ENCODE data around the gene ABCG8. TPM values are rescaled to one million over a fixed set of nuclear protein-coding genes. Genes with fewer than 3 reads are reported as not detected.

Gene ABCG8
- total RNA-seq, 4 donors from 2014 or later: 0.07 TPM; not detected in 3

DNA sequence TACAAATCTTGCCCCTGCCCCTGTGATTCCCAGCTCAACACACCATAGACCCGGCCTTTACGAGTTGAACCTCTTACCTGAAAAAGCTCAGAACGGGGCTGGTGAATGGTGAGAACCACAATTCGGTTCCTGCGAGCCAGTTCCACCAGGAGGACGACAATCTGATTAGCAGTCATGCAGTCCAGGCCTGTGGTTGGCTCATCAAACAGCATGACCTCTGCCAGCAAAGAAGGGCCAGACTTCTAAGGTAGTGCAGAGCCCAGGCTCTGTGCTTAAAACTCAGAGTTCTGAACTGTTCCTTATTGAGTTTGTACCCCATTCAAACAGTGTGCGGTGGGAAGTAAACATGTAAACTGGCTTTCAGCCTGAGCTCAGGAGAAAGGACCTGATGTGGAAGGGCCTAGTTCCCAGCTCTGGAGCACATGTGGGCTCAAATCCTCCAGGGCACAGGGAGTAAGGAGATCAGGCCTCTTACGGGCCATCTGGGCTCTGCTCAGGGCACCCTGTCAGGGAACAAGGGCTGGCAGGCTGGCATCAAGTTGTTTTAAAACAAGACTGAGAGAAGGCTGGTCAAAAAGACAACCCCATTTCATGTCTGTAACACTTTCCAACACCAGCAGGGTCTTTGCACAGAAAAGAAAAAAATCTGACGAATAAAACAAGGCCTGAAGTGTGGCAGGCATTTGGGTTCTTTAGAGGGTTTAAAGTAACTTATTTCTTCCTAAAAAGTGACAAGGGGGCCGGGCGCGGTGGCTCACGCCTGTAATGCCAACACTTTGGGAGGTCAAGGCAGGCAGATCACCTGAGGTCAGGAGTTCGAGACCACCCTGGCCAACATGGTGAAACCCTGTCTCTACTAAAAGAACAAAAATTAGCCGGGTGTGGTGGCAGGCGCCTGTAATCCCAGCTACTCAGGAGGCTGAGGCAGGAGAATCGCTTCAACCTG is 12.2 kb upstream of the ABCG8 start:
- intact Hi-C loops (cut with DNase I; ENCODE audit: low total_unique reads) (no loop called here), in situ Hi-C loops (cut with MboI; ENCODE audit: low sequenced_read_pairs in 4 of 4) (no loop called here)
- Histone ChIP-seq H3K27ac (no peak overlapping the region), H3K27me3 (peaks cover 2 to 4% (median 2%) of the 10 kb centered on the region in 3 donors), H3K4me3 (no peak overlapping the region), H3K4me1 (no peaks in the 10 kb centered on the region), H3K9me3 (no peaks in the 10 kb centered on the region), H3K36me3 (no peaks in the 10 kb centered on the region)
- no peak for DNase-seq
- TF ChIP-seq POLR2A (IDR thresholded peaks at IDR 0.05): no peak
- TF ChIP-seq, protein P1, sequence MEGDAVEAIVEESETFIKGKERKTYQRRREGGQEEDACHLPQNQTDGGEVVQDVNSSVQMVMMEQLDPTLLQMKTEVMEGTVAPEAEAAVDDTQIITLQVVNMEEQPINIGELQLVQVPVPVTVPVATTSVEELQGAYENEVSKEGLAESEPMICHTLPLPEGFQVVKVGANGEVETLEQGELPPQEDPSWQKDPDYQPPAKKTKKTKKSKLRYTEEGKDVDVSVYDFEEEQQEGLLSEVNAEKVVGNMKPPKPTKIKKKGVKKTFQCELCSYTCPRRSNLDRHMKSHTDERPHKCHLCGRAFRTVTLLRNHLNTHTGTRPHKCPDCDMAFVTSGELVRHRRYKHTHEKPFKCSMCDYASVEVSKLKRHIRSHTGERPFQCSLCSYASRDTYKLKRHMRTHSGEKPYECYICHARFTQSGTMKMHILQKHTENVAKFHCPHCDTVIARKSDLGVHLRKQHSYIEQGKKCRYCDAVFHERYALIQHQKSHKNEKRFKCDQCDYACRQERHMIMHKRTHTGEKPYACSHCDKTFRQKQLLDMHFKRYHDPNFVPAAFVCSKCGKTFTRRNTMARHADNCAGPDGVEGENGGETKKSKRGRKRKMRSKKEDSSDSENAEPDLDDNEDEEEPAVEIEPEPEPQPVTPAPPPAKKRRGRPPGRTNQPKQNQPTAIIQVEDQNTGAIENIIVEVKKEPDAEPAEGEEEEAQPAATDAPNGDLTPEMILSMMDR (IDR thresholded peaks at IDR 0.05 in 4 of 5, conservative IDR thresholded peaks at IDR 0.05 in 1 of 5): no peak
- no peak for ATAC-seq

DNA sequence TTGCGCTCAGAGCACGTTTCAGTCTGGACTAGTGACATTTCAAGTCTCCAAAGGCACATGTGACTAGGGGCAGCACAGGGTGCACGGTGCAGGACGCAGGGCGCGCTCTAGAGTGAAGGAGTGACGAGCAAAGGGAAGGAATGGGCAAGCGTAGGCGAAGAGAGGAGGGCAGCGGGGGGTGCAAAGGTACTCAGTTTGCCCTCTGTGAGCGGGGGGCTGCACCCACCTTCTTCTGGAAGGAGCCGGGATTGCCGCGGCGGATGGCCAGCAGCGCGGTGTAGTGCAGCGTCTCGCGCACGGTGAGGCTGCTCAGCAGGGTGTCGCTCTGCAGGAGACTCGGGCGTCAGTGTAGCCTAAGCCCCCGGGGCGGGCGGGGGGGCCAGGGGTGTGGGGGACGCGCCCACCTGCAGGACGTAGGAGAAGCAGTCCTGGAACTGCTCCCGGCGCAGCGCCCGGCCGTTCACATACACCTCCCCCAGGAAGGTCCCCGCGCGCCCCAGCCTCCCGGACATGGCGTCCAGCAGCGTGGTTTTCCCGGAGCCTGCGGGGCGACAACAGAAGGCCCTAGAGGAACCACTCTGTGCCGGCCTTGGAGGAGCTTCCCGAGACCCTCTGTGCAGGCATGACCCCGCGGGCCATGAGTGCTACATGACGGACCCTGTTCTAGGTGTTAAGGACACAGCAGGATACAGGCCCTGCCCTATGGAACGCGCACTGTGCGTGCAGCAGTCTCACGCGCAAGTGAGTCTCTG is 7.1 kb upstream of the ABCG8 start:
- DNase-seq (no peak), ATAC-seq (no peak)
- in situ Hi-C loops (cut with MboI; ENCODE audit: low sequenced_read_pairs in 4 of 4): no loop called here
- peak overlapping the region in 2 of 4 donors; percentile 15 to 16 for H3K4me3 ChIP-seq
- no peaks in the 10 kb centered on the region for H3K9me3 ChIP-seq
- intact Hi-C loops (cut with DNase I; ENCODE audit: low total_unique reads): no loop called here
- no peak overlapping the region for H3K27ac ChIP-seq
- peaks cover 2 to 9% (median 7%) of the 10 kb centered on the region in 3 donors for H3K27me3 ChIP-seq
- TF ChIP-seq POLR2A (IDR thresholded peaks at IDR 0.05): no peak
- TF ChIP-seq, protein P1 (IDR thresholded peaks at IDR 0.05 in 4 of 5, conservative IDR thresholded peaks at IDR 0.05 in 1 of 5): no peak
- no peaks in the 10 kb centered on the region for H3K4me1 ChIP-seq
- H3K36me3 ChIP-seq: no peaks in the 10 kb centered on the region

DNA sequence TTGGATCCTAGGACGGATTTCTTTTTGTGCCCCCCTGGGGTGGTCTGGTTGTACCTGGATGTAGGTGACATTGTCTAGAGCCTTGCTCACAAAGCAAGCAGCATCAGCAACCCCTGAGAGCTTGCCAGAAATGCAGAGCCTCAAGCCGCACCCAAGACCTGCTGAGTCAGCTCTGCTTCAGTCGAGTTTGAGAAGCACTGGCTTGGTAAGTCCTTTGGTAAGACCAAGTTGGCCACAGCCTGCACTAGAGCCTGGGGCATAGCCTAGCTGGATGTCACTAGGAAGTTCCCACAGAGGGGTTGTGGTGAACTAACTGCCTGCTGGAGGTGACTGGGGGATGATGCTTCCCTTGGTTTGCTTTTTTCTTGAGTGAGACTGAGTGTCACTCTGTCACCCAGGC is 6.3 kb upstream of the ABCG8 start:
- Histone ChIP-seq H3K4me1 (no peaks in the 10 kb centered on the region), H3K36me3 (no peaks in the 10 kb centered on the region), H3K27ac (no peak overlapping the region), H3K27me3 (peaks cover 2 to 9% (median 7%) of the 10 kb centered on the region in 3 donors), H3K9me3 (no peaks in the 10 kb centered on the region), H3K4me3 (no peak overlapping the region)
- no peak for TF ChIP-seq POLR2A (IDR thresholded peaks at IDR 0.05)
- TF ChIP-seq, protein P1 (IDR thresholded peaks at IDR 0.05 in 4 of 5, conservative IDR thresholded peaks at IDR 0.05 in 1 of 5): no peak
- intact Hi-C loops (cut with DNase I; ENCODE audit: low total_unique reads) (no loop called here), in situ Hi-C loops (cut with MboI; ENCODE audit: low sequenced_read_pairs in 4 of 4) (no loop called here)
- ATAC-seq (no peak), DNase-seq (no peak)

DNA sequence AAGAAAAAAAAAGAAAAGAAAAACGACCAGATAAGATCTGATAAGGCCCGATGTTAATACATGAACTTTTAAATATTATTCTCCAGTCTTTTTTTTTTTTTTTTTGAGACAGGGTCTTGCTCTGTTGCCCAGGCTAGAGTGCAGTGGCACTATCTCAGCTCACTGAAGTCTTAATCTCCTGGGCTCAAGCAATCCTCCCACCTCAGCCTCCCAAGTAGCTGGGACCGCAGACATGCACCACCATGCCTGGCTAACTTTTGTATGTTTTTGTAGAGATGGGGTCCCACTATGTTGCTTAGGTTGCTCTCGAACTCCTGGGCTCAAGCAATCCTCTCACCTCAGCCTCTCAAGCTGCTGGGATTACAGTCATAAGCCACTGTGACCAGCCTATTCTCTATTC is 1.7 kb upstream of the ABCG8 start:
- Histone ChIP-seq H3K27ac (no peak overlapping the region), H3K9me3 (no peaks in the 10 kb centered on the region), H3K27me3 (peaks cover under 1 to 2% (median 1%) of the 10 kb centered on the region in 3 donors), H3K4me1 (no peaks in the 10 kb centered on the region), H3K36me3 (no peaks in the 10 kb centered on the region), H3K4me3 (no peak overlapping the region)
- intact Hi-C loops (cut with DNase I; ENCODE audit: low total_unique reads): no loop called here
- TF ChIP-seq, protein P1 (IDR thresholded peaks at IDR 0.05 in 4 of 5, conservative IDR thresholded peaks at IDR 0.05 in 1 of 5): no peak
- TF ChIP-seq POLR2A (IDR thresholded peaks at IDR 0.05): no peak
- in situ Hi-C loops (cut with MboI; ENCODE audit: low sequenced_read_pairs in 4 of 4): no loop called here
- DNase-seq (no peak), ATAC-seq (no peak)

All from gastrocnemius medialis (tissue), 4 donors.